GM18867 (cell line): ENCODE measurements around the gene C1orf21.

Experiments used
- ATAC-seq: cut with Tn5 transposase; IDR thresholded peaks from one replicate; pipeline ENCODE4 v1.9.1; 2021; ENCODE audit warnings: mild to moderate bottlenecking, moderate library complexity; ENCODE audit not compliant: unreplicated experiment

Gene C1orf21

GRCh38 chr1:184385865-184386311 is 941 bp upstream of the C1orf21 start:
- ATAC-seq, result no peak

- ATAC-seq, result no peak
Observed at GRCh38 chr1:184387069-184387475, 243 bp downstream of the C1orf21 start.

- no peak for ATAC-seq
Observed at GRCh38 chr1:184387476-184388318, 868 bp downstream of the C1orf21 start.

- ATAC-seq, result no peak
Observed at GRCh38 chr1:184388319-184388889, 1.6 kb downstream of the C1orf21 start.

GRCh38 chr1:184388971-184389370 is 2.1 kb downstream of the C1orf21 start:
- no peak for ATAC-seq

- ATAC-seq, result no peak
Observed at GRCh38 chr1:184389446-184389845, 2.6 kb downstream of the C1orf21 start.

- ATAC-seq, result no peak
Observed at GRCh38 chr1:184390889-184391288, 4.1 kb downstream of the C1orf21 start.

GRCh38 chr1:184392067-184392466 is 5.2 kb downstream of the C1orf21 start:
- ATAC-seq, result no peak

GRCh38 chr1:184392779-184393522 is 6.1 kb downstream of the C1orf21 start:
- no peak for ATAC-seq

GRCh38 chr1:184393962-184394361 is 7.1 kb downstream of the C1orf21 start:
- no peak for ATAC-seq

- no peak for ATAC-seq
Observed at GRCh38 chr1:184395370-184395769, 8.5 kb downstream of the C1orf21 start.

GRCh38 chr1:184395937-184396480 is 9.2 kb downstream of the C1orf21 start:
- ATAC-seq, result no peak

GRCh38 chr1:184399192-184399847 is 12.5 kb downstream of the C1orf21 start:
- ATAC-seq, result no peak

- no peak for ATAC-seq
Observed at GRCh38 chr1:184403961-184404726, 17.3 kb downstream of the C1orf21 start.

- no peak for ATAC-seq
Observed at GRCh38 chr1:184404727-184405027, 17.8 kb downstream of the C1orf21 start.

GRCh38 chr1:184405094-184405800 is 18.4 kb downstream of the C1orf21 start:
- ATAC-seq, result no peak

- no peak for ATAC-seq
Observed at GRCh38 chr1:184405801-184406142, 18.9 kb downstream of the C1orf21 start.

- ATAC-seq, result no peak
Observed at GRCh38 chr1:184406479-184406878, 19.6 kb downstream of the C1orf21 start.

GRCh38 chr1:184407816-184408510 is 21.1 kb downstream of the C1orf21 start:
- no peak for ATAC-seq
